Activated CD4-positive, alpha-beta T cell treated with anti-CD3 and anti-CD28 coated beads, Interleukin-2, amount 10 ng/mL, durations not matched to agents 7 days and 5 days (primary cell): Measurements from ENCODE around the gene SCYGR3. TPM values are rescaled to one million over a fixed set of nuclear protein-coding genes. Genes with fewer than 3 reads are reported as not detected.

Source experiments
- CTCF ChIA-PET: fragments of 350-600 bp; sonication (Branson Sonifier 250); formaldehyde crosslinking; loops from one replicate; lab custom pipeline; 2021; ENCODE audit warnings: antibody characterized with exemption; lab: Charles Lee
- POLR2A ChIA-PET: fragments of 350-600 bp; sonication (Branson Sonifier 250); formaldehyde crosslinking; loops from one replicate; lab custom pipeline; 2021; ENCODE audit warnings: antibody characterized with exemption; lab: Charles Lee
- DNase-seq: peaks from one replicate; pipeline ENCODE4 v3.0.0-alpha.2; 2020
- H3K27ac Mint-ChIP-seq: one replicate; pipeline ENCODE4 v1.8.0; 2021; ENCODE audit warnings: mild to moderate bottlenecking, moderate library complexity, mixed read lengths
- H3K27me3 Mint-ChIP-seq: one replicate; pipeline ENCODE4 v1.8.0; 2021; ENCODE audit warnings: mixed read lengths
- H3K36me3 Mint-ChIP-seq: one replicate; pipeline ENCODE4 v1.8.0; 2021; ENCODE audit warnings: low read depth, mixed read lengths
- H3K4me1 Mint-ChIP-seq: one replicate; pipeline ENCODE4 v1.8.0; 2021; ENCODE audit warnings: mixed read lengths
- H3K4me3 Mint-ChIP-seq: one replicate; pipeline ENCODE4 v1.8.0; 2021; ENCODE audit warnings: mild to moderate bottlenecking, moderate library complexity, mixed read lengths
- H3K9me3 Mint-ChIP-seq: one replicate; pipeline ENCODE4 v1.8.0; 2021; ENCODE audit warnings: mixed read lengths
- total RNA-seq, 2 experiments: library from RNA; stranded (reverse); gene quantifications; one replicate each; pipeline ENCODE4 v1.2.3, GENCODE V29; 2021

The SCYGR3 gene
- total RNA-seq, 2 experiments from 2014 or later: not detected

DNA sequence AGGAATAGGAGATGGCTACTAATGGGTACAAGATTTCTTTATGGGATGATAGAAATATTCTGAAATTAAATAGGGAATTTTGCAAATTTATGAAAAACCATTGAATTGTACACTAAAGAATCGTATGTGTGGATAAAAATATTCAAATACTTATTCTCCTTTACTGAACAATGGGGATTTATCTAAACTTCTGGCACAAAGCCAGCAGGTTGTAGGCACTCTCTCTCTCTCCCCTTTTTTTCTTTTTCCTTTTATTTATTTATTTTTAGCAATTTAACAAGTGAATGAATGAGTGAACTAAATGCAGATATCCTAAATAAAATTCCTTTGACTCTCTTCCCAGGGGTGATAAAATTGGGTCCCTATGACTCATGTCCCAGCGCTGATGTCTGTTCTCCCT is 37.8 kb downstream of the SCYGR3 start:
- no peaks in the 10 kb centered on the region for H3K36me3 Mint-ChIP-seq
- no peak for DNase-seq
- H3K27ac Mint-ChIP-seq: no peak overlapping the region
- H3K27me3 Mint-ChIP-seq: peaks cover 31% of the 10 kb centered on the region
- ChIA-PET CTCF (no interaction called here), POLR2A (no interaction called here)
- H3K4me3 Mint-ChIP-seq: no peak overlapping the region
- H3K4me1 Mint-ChIP-seq: no peaks in the 10 kb centered on the region
- no peaks in the 10 kb centered on the region for H3K9me3 Mint-ChIP-seq

DNA sequence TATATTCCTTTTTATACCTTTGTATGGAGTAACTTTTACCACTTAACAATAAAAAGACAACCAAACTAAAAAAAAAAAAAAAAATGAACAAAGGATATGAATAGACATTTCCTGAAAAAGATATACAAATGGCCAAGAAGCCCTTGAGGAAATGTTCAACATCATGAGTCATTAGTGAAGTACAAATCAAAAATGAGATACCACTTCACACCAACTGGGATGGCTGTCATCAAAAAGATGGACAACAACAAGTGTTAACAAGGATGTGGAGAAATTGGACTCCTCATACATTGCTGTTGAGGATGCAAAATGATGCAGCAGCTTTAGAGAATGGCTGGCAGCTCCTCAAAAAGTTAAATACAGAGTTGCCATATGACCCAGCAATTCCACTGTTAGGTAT is 38.5 kb downstream of the SCYGR3 start:
- no peaks in the 10 kb centered on the region for H3K9me3 Mint-ChIP-seq
- no peaks in the 10 kb centered on the region for H3K36me3 Mint-ChIP-seq
- POLR2A ChIA-PET: no interaction called here

GRCh38 chr2:227570615-227571014 is 44.0 kb downstream of the SCYGR3 start:
- POLR2A ChIA-PET: no interaction called here
- CTCF ChIA-PET: no interaction called here
- Mint-ChIP-seq H3K27me3 (peaks cover 7% of the 10 kb centered on the region), H3K9me3 (no peaks in the 10 kb centered on the region), H3K4me1 (no peaks in the 10 kb centered on the region), H3K4me3 (no peak overlapping the region), H3K27ac (no peak overlapping the region), H3K36me3 (no peaks in the 10 kb centered on the region)
- no peak for DNase-seq

More for the DNA sequence above, 38.5 kb downstream of the SCYGR3 start:
- CTCF ChIA-PET: no interaction called here
- Mint-ChIP-seq H3K4me1 (no peaks in the 10 kb centered on the region), H3K27ac (no peak overlapping the region), H3K27me3 (peaks cover 30% of the 10 kb centered on the region), H3K4me3 (no peak overlapping the region)
- no peak for DNase-seq

GRCh38 chr2:227568852-227569169 is 45.8 kb downstream of the SCYGR3 start:
- no peaks in the 10 kb centered on the region for H3K4me1 Mint-ChIP-seq
- no peaks in the 10 kb centered on the region for H3K36me3 Mint-ChIP-seq
- H3K4me3 Mint-ChIP-seq: no peak overlapping the region
- H3K9me3 Mint-ChIP-seq: no peaks in the 10 kb centered on the region
- H3K27ac Mint-ChIP-seq: no peak overlapping the region
- no peak for DNase-seq
- ChIA-PET POLR2A (no interaction called here), CTCF (no interaction called here)
- peaks cover 5% of the 10 kb centered on the region for H3K27me3 Mint-ChIP-seq

- H3K4me1 Mint-ChIP-seq: no peaks in the 10 kb centered on the region
- H3K27me3 Mint-ChIP-seq: no peaks in the 10 kb centered on the region
- H3K9me3 Mint-ChIP-seq: no peaks in the 10 kb centered on the region
- POLR2A ChIA-PET: no interaction called here
- CTCF ChIA-PET: interaction anchor here (1.1 kb wide), 1 partner anchor 12 kb away, joined by 3 read pairs; no protein-coding TSS in a partner anchor
- no peak overlapping the region for H3K27ac Mint-ChIP-seq
- H3K4me3 Mint-ChIP-seq: no peak overlapping the region
- H3K36me3 Mint-ChIP-seq: no peaks in the 10 kb centered on the region
- DNase-seq: no peak
These were observed 48.6 kb downstream of the SCYGR3 start for GRCh38 chr2:227566012-227566411.

GRCh38 chr2:227565080-227565479 is 49.6 kb downstream of the SCYGR3 start:
- POLR2A ChIA-PET: interaction anchor here (0.7 kb wide), 1 partner anchor 231 kb away, joined by 3 read pairs; no protein-coding TSS in a partner anchor
- Mint-ChIP-seq H3K36me3 (no peaks in the 10 kb centered on the region), H3K9me3 (no peaks in the 10 kb centered on the region), H3K4me1 (no peaks in the 10 kb centered on the region), H3K4me3 (no peak overlapping the region), H3K27ac (no peak overlapping the region), H3K27me3 (no peaks in the 10 kb centered on the region)
- no peak for DNase-seq
- CTCF ChIA-PET: interaction anchor here (1.1 kb wide), 1 partner anchor 11 kb away, joined by 3 read pairs; no protein-coding TSS in a partner anchor

Other genes with a start within 250 kb of the SCYGR3 start
- not detected for gene TM4SF20, start 235.5 kb downstream of the SCYGR3 start, total RNA-seq
- gene SCYGR1, start 226.9 kb downstream of the SCYGR3 start, total RNA-seq: not detected
- gene AGFG1, start 142.7 kb downstream of the SCYGR3 start, total RNA-seq: 10 to 100 TPM; 59.9 to 80.1 TPM
- not detected for gene SCYGR2, start 15.9 kb downstream of the SCYGR3 start, total RNA-seq
- not detected for gene SCYGR4, start 2.7 kb upstream of the SCYGR3 start, total RNA-seq
- not detected for gene SCYGR5, start 52.0 kb upstream of the SCYGR3 start, total RNA-seq
- not detected for gene SLC19A3, start 103.2 kb upstream of the SCYGR3 start, total RNA-seq
- gene SCYGR6, start 109.9 kb upstream of the SCYGR3 start, total RNA-seq: not detected
- gene SCYGR7, start 113.5 kb upstream of the SCYGR3 start, total RNA-seq: not detected
- gene SCYGR8, start 131.1 kb upstream of the SCYGR3 start, total RNA-seq: not detected
- under 1 TPM in 1 of 2 experiments, not detected in 1; 0.37 TPM for gene CCL20, start 199.0 kb upstream of the SCYGR3 start, total RNA-seq